Fibroblast of lung (primary cell): Measurements from ENCODE around the gene MEP1A. TPM values are rescaled to one million over a fixed set of nuclear protein-coding genes. Genes with fewer than 3 reads are reported as not detected.

ENCODE experiments used
- DNase-seq, 2 donors: peaks; one replicate each; pipeline versions ENCODE4 v3.0.0 to v3.0.0-alpha.2; 2010; ENCODE audit warnings: low read depth in 2 of 2
- H2AFZ ChIP-seq: 2 replicates; pipeline ENCODE4 v1.5.1; 2012; ENCODE audit warnings: low read length, control low read depth, inconsistent platforms
- H3K27ac ChIP-seq: 2 replicates; pipeline ENCODE4 v1.5.1; 2011; ENCODE audit warnings: low read length, control low read depth; ENCODE audit not compliant: insufficient read depth
- H3K27me3 ChIP-seq: 2 replicates; pipeline ENCODE4 v1.5.1; 2011; ENCODE audit warnings: mild to moderate bottlenecking, low read length; ENCODE audit not compliant: control insufficient read depth, insufficient read depth
- H3K36me3 ChIP-seq: 2 replicates; pipeline ENCODE4 v1.5.1; 2011; ENCODE audit warnings: low read length; ENCODE audit not compliant: control insufficient read depth, insufficient read depth
- H3K4me1 ChIP-seq: 2 replicates; pipeline ENCODE4 v1.5.1; 2011; ENCODE audit warnings: low read length; ENCODE audit not compliant: control insufficient read depth, insufficient read depth; ENCODE audit errors: extremely low read depth
- H3K4me2 ChIP-seq: 2 replicates; pipeline ENCODE4 v1.5.1; 2011; ENCODE audit warnings: low read length, control low read depth; ENCODE audit not compliant: insufficient read depth; ENCODE audit errors: extremely low read depth
- H3K4me3 ChIP-seq, 4 experiments: fragments of 200-600 bp in 1 of 4; sonication (generic) in 1 of 4; replicated peaks in 1 of 4; 2 replicates each; pipeline ENCODE4 v1.5.1; 2011 to 2016; ENCODE audit warnings: low read length in 4 of 4, low read depth in 3 of 4, mild to moderate bottlenecking in 3 of 4, control low read depth in 2 of 4, inconsistent platforms in 1 of 4, mixed read lengths in 1 of 4; ENCODE audit not compliant: insufficient read depth in 1 of 4; ENCODE audit errors: control extremely low read depth in 1 of 4
- H3K79me2 ChIP-seq: 2 replicates; pipeline ENCODE4 v1.5.1; 2012; ENCODE audit warnings: mild to moderate bottlenecking, low read length, inconsistent platforms; ENCODE audit not compliant: control insufficient read depth, insufficient read depth
- H3K9ac ChIP-seq: 2 replicates; pipeline ENCODE4 v1.5.1; 2011; ENCODE audit warnings: mild to moderate bottlenecking, low read length, control low read depth; ENCODE audit not compliant: insufficient read depth
- H3K9me3 ChIP-seq: 2 replicates; pipeline ENCODE4 v1.5.1; 2012; ENCODE audit warnings: low read depth, low read length; ENCODE audit not compliant: control insufficient read depth, insufficient read depth
- H4K20me1 ChIP-seq: 2 replicates; pipeline ENCODE4 v1.5.1; 2011; ENCODE audit warnings: low read length; ENCODE audit not compliant: control insufficient read depth, insufficient read depth; ENCODE audit errors: extremely low read depth
- EZH2 ChIP-seq: IDR thresholded peaks from 2 replicates; pipeline ENCODE4 v1.5.1; 2012; ENCODE audit warnings: low read length, control low read depth, mild to moderate bottlenecking; ENCODE audit errors: missing control alignments
- polyA plus RNA-seq, 2 donors: library from polyadenylated mRNA; depleted of rRNA in 1 of 2; stranded (reverse) in 1 of 2; unstranded in 1 of 2; fragments of >200 nt; gene quantifications; 2 replicates each; pipeline ENCODE4 v1.2.1, GENCODE V29; 2011 to 2012; ENCODE audit warnings: missing spikeins in 1 of 2
- total RNA-seq: library from RNA; depleted of rRNA; stranded (reverse); fragments of >200 nt; gene quantifications from 2 replicates; pipeline ENCODE4 v1.2.1, GENCODE V29; 2014
- TF ChIP-seq, protein P1 (sequence below), 2 donors: IDR thresholded peaks in 1 of 2; conservative IDR thresholded peaks in 1 of 2; 1 replicate in 1 of 2; 2 replicates in 1 of 2; pipeline ENCODE4 v1.5.1; 2011 to 2012; ENCODE audit warnings: low read length in 2 of 2, control low read depth in 1 of 2, inconsistent platforms in 1 of 2, low read depth in 1 of 2, mild to moderate bottlenecking in 1 of 2

MEP1A gene
- total and polyA plus RNA-seq, 2 donors (not counting 1 experiment from before 2014, with no cell fraction given), result not detected

DNA sequence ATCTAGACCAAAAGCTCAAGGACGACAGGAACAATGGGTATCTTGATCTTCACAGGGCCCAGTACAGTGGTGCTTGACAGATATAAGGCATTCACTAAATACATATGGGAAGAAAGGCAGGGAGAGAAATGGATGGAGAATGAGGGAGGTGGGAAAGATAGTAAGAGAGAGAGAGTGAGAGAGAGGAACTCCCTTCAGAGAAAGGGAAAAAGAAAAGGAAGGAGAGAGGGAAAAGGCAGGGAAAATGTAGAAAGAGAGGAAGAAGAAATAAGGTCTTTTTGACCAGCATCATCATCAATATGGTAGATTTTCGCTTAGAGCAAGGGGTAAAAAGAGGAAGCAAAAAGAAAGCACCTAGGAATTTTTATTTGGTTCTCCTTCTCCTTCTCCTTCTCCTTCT is 47.2 kb upstream of the MEP1A start:
- Histone ChIP-seq H3K36me3 (no peaks in the 10 kb centered on the region), H3K27me3 (peaks cover 3% of the 10 kb centered on the region), H3K4me3 (no peak overlapping the region), H3K4me2 (no peak overlapping the region), H3K9ac (no peak overlapping the region), H3K79me2 (no peaks in the 10 kb centered on the region), H4K20me1 (no peaks in the 10 kb centered on the region), H2AFZ (no peak overlapping the region), H3K9me3 (no peaks in the 10 kb centered on the region), H3K27ac (no peak overlapping the region), H3K4me1 (no peaks in the 10 kb centered on the region)
- no peak for TF ChIP-seq EZH2
- TF ChIP-seq, protein P1, sequence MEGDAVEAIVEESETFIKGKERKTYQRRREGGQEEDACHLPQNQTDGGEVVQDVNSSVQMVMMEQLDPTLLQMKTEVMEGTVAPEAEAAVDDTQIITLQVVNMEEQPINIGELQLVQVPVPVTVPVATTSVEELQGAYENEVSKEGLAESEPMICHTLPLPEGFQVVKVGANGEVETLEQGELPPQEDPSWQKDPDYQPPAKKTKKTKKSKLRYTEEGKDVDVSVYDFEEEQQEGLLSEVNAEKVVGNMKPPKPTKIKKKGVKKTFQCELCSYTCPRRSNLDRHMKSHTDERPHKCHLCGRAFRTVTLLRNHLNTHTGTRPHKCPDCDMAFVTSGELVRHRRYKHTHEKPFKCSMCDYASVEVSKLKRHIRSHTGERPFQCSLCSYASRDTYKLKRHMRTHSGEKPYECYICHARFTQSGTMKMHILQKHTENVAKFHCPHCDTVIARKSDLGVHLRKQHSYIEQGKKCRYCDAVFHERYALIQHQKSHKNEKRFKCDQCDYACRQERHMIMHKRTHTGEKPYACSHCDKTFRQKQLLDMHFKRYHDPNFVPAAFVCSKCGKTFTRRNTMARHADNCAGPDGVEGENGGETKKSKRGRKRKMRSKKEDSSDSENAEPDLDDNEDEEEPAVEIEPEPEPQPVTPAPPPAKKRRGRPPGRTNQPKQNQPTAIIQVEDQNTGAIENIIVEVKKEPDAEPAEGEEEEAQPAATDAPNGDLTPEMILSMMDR (conservative IDR thresholded peaks at IDR 0.05 in 1 of 2, IDR thresholded peaks at IDR 0.05 in 1 of 2; ENCODE audit: low read depth in 1 of 2, low read length in 2 of 2), result no peak
- no peak for DNase-seq

DNA sequence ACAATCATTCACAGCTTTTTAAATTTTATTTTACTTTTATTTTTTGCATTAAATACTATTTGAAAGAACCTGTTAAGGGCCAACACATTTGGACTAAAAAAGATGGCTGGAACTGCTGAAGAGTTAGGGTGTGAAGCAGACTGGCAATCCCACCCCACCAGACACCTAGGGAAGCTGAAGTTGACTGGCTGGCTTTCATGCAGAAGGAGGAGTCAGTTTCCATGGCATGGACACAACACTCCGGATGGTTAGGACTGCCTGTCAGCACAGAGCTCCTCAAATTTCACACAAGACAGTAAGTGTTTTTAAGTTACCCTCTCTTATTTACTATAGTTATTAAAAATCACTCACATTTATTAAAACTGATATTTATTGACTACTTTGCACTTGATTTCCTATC is 46.5 kb upstream of the MEP1A start, which contains the start of gene ANKRD66:
Gene ANKRD66 (plus strand): TSS at position 238 of the 400 bp plus-strand sequence. CDS start 5,016 bp downstream, outside the sequence.
- Histone ChIP-seq H3K36me3 (no peaks in the 10 kb centered on the region), H4K20me1 (no peaks in the 10 kb centered on the region), H3K79me2 (no peaks in the 10 kb centered on the region), H3K4me3 (no peak within 1 kb of the TSS), H3K9me3 (no peaks in the 10 kb centered on the region), H3K9ac (no peak within 1 kb of the TSS), H3K4me1 (no peaks in the 10 kb centered on the region), H3K4me2 (no peak within 1 kb of the TSS), H3K27ac (no peak within 1 kb of the TSS), H2AFZ (no peak within 1 kb of the TSS), H3K27me3 (peaks cover 3% of the 10 kb centered on the region)
- TF ChIP-seq, protein P1 (conservative IDR thresholded peaks at IDR 0.05 in 1 of 2, IDR thresholded peaks at IDR 0.05 in 1 of 2; ENCODE audit: low read depth in 1 of 2, low read length in 2 of 2), result no peak
- no peak for TF ChIP-seq EZH2
- no peak for DNase-seq

- Histone ChIP-seq H3K4me1 (no peaks in the 10 kb centered on the region), H3K4me2 (no peak overlapping the region), H2AFZ (no peak overlapping the region), H3K4me3 (no peak overlapping the region), H3K27me3 (peaks cover 3% of the 10 kb centered on the region), H3K9me3 (no peaks in the 10 kb centered on the region), H3K27ac (no peak overlapping the region), H4K20me1 (no peaks in the 10 kb centered on the region), H3K9ac (no peak overlapping the region), H3K79me2 (no peaks in the 10 kb centered on the region), H3K36me3 (no peaks in the 10 kb centered on the region)
- TF ChIP-seq, protein P1 (conservative IDR thresholded peaks at IDR 0.05 in 1 of 2, IDR thresholded peaks at IDR 0.05 in 1 of 2; ENCODE audit: low read depth in 1 of 2, low read length in 2 of 2), result no peak
- no peak for TF ChIP-seq EZH2
- DNase-seq, result no peak
These were observed 44.2 kb upstream of the MEP1A start for GRCh38 chr6:46748940-46749503.
